NCI-H1930 (cell line): ENCODE results near the gene APC2.

Experiments used
- DNase-seq, 2 experiments: peaks; one replicate each; lab custom pipeline; 2025; lab: John Stamatoyannopoulos, UW

The APC2 gene, protein sequence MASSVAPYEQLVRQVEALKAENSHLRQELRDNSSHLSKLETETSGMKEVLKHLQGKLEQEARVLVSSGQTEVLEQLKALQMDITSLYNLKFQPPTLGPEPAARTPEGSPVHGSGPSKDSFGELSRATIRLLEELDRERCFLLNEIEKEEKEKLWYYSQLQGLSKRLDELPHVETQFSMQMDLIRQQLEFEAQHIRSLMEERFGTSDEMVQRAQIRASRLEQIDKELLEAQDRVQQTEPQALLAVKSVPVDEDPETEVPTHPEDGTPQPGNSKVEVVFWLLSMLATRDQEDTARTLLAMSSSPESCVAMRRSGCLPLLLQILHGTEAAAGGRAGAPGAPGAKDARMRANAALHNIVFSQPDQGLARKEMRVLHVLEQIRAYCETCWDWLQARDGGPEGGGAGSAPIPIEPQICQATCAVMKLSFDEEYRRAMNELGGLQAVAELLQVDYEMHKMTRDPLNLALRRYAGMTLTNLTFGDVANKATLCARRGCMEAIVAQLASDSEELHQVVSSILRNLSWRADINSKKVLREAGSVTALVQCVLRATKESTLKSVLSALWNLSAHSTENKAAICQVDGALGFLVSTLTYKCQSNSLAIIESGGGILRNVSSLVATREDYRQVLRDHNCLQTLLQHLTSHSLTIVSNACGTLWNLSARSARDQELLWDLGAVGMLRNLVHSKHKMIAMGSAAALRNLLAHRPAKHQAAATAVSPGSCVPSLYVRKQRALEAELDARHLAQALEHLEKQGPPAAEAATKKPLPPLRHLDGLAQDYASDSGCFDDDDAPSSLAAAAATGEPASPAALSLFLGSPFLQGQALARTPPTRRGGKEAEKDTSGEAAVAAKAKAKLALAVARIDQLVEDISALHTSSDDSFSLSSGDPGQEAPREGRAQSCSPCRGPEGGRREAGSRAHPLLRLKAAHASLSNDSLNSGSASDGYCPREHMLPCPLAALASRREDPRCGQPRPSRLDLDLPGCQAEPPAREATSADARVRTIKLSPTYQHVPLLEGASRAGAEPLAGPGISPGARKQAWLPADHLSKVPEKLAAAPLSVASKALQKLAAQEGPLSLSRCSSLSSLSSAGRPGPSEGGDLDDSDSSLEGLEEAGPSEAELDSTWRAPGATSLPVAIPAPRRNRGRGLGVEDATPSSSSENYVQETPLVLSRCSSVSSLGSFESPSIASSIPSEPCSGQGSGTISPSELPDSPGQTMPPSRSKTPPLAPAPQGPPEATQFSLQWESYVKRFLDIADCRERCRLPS (N-terminal part only)

DNA sequence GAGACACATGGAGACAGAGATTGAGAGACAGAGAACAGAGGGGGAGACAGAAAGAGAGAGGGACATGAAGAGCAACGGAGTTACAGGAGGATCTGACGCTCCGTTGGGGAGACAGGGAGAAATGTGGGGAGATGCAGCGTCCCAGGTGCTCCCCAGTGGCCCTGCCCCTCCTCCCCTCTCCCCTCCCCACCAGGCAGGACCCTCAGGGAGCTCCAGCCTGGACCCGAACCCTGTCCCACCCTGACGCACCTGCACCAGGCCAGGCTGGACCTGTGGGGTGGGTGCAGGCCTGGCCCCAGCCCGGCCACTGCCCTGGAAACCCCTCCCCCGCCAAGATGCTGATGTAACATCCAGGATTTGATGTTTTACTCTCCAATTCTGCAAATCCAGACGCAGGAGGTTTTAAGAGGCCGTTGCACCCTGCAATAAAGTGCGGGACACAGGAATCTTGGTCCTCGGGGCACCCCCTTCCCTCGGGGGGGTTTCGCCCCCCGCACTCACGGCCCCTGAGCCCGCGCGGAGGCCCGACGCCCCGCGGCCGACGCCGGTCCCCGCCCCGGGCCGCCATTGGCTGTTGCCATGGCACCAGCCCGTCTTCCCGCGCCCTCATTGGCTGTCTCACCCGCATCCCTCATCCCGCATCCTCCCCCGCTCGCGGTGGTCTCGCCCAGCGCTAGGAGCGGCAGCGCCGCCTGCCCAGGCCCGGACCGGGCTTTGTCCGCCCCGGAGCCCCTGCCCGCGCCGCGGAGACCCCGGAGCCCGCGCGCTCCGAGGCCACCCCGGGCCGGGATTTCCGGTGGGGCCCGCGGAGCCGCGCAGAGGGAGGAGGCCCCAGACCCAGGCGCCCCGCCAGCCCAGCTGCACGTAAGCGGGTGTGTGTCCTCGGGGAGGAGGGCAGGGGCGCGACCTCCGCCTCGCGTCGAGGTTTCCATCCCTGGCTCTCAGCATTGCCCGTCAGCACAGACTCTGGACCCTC, at the start of gene APC2:
Gene APC2 (plus strand): TSS at position 655 of the 976 bp plus-strand sequence. CDS start 2,881 bp downstream, outside the sequence.
- peak; percentile 81 to 89 for DNase-seq

DNA sequence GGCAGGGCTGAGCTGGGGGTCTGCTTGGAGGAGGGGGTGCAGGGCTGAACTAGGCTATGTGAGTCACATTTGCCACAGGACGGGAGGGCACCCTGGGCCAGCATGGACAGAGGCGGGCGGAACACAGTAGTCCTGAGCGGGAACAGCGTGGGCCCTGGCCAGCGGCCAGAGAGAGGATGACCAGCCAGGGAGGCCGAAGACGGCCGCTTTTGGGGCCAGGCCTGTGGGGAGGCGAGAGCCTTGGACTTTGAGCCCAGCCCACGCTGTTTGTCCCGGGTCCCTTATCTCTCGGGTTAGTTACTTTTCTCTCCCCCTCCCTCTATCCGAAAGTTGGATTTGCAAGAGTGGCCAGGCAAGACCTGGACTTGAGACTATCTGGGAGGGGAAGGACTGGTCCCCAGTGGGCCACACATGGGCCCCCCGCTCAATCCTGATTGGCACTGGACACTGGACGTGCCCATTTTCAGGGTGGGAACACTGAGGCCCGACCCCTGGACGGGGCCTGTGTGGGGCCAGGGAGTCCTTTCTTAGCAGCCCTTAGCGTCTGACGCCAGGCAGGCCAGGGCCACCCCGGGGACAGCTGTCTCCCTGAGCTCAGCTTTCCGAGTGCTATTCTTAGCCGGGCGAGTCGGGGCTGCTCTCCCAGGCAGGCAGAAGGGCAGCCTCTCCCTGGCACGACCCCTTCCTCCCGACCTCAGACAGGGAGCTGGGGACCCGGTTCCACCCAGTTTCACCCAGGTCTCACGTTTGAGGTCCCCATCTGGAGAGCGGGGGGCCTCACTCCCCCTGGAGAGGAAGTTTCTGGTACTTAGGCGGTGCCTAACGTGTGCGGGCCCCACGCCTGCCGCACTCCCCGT, 49.4 kb upstream of the APC2 start:
- DNase-seq, result no peak

DNA sequence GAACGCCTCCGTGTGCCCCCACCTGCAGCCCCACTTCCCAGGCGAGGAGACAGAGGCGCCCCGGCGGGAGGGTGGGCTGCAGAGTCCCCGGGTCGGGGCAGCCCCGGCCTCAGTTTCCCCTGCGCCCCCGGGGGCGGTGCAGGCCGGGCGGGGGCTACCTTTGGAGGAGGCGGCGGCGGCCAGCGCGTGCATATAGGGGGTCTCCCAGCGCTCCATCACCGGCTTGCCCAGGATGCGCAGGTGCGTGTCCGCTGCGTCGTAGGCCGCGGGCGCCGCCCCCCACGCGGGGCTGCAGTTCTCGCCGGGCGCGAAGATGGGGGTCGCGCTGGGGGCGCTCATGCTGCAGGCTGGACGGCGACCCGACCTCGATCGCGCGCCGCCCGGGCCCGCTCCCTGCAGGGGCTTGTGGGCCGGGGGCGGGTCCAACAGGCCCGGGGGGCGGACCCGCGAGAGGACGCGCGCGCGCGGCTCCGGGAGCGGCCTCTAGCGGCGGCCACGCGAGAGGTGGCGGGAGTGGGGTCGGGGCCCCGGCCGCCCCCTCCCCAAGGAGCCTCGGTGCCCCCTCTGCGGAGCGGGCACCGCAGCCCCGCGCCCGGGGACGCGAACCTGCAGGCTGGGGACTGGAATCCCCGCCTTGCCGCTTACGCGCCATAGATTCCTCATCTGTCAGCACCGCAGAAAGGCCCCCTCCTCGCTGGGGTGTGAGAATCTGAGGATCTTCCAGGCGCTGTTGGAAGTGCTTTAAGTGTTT, 48.6 kb upstream of the APC2 start, which contains the start of gene GAMT:
Gene GAMT (minus strand): TSS at position 405 of the 751 bp plus-strand sequence. CDS start 66 bp downstream, at position 339.
- DNase-seq, result peak in 1 of 2 experiments; percentile 44

DNA sequence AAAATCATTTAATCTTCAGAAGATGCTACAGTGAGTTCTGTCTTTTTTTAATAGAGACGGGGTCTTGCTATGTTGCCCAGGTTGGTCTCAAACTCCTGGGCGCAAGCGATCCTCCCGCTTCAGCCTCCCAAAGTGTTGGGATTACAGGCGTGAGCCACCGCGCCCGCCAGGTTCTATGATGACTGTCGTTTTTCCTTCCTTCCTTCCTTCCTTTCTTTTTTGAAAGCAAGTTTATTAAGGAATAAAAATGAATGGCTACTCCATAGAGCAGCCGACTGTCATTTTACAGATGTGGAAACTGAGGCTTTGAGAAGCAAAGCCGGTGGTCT, 48.1 kb upstream of the APC2 start:
- no peak for DNase-seq

DNA sequence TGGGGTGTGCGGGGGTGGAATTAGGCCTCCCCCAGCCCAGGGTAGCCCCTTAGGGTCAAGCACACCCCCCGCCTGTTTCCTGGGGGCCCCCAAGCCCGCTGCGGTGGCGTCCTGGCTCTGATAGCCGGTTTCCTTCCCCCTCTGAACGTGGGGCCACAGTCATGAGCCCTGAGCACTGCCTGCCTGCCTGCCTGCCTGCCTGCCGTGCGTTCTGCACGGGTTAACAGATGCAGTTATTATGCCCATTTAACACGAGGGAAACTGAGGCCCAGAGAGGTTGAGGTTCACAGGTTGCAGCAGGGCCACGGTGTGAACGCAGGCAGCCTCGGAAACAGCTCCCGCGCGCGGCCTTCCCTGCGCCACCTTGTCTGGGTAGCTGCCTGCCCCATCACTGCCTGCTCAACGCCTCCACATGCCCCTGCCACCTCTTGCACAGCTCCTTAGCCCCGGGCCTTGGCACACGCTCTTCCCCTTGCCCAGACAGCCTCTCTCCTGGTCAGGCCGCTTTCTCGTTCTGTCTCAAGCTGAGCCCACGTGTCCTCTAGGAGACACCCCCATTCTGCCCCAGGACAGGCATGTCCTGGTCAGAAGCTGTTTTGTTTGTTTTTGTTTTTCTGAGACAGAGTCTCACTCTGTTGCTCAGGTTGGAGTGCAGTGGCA, 47.4 kb upstream of the APC2 start:
- no peak for DNase-seq

DNA sequence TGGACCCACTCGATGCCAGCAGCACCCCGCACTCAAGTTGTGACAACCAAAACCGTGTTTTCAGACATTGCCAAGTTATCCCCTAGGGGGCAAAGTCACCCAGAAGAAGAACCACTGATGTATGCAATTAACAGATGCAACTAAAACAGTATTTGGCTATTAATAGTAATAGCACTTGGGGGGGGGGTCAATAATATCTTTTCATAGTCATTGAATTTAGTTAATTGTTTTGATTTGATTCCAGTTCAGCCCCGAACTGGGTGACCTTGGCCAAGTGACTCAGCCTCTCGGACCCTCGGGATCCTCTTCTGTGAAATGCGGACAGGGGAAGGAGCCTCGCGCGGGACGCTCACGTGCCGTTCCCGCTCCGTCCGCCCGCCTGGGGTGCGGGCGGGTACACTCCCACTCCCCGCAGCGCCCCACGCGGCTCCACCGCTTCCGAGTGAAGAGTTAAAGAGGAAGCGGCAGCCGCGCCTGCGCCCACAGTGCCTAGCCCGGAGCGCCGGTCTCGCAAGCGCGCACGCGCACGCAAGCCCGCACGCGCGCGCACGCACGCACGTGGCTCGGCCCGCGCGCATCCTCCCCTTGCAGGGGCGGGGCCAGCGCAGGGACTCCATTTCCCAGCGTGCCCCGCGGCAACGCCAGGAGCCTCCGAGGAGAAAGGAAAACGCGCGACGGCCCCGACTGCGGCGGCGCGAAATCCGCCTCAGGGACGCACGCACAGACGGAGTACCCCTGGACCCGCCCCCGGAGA, 43.0 kb upstream of the APC2 start:
- peak; percentile 93 to 99 for DNase-seq

DNA sequence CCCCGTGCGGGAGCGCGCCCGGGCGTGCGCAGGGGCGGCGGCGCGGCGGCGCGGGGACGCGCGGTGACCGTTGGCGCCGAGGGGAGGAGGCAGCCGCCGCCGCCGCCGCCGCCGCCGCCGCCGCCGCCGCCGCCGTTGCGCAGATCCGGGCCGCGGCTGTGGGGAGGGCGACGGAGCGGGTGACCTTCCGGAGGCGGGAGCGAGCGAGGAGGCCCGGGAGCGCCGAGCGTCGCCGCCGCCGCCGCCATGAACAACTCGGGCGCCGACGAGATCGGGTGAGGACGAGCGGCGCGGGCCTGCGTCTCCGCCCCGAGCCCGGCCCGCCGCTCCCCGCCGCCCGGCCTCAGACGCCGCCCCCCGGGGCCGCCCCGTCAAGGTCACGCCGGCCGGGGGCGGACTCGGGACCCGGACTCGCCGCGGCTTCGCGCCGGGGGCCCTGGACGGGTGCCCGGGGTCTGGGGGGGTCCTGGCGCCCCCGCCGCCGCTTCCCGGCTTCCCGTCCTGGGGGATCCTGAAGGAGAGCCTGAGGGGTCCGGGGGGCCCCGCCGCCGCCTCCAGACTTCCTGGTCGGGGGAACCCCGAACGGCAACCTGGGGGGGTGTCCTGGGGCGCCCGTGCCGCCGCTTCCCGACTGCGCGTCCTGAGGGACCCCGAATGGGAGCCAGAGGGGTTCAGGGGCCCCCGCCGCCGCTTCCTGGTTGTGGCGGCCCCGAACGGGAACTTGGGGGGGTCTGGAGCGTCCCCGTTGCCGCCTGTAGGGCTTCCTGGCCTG, 42.2 kb upstream of the APC2 start, which contains the start of gene DAZAP1:
Gene DAZAP1 (plus strand): TSS at position 59 of the 772 bp plus-strand sequence. CDS start 188 bp downstream, at position 247.
- no peak for DNase-seq

DNA sequence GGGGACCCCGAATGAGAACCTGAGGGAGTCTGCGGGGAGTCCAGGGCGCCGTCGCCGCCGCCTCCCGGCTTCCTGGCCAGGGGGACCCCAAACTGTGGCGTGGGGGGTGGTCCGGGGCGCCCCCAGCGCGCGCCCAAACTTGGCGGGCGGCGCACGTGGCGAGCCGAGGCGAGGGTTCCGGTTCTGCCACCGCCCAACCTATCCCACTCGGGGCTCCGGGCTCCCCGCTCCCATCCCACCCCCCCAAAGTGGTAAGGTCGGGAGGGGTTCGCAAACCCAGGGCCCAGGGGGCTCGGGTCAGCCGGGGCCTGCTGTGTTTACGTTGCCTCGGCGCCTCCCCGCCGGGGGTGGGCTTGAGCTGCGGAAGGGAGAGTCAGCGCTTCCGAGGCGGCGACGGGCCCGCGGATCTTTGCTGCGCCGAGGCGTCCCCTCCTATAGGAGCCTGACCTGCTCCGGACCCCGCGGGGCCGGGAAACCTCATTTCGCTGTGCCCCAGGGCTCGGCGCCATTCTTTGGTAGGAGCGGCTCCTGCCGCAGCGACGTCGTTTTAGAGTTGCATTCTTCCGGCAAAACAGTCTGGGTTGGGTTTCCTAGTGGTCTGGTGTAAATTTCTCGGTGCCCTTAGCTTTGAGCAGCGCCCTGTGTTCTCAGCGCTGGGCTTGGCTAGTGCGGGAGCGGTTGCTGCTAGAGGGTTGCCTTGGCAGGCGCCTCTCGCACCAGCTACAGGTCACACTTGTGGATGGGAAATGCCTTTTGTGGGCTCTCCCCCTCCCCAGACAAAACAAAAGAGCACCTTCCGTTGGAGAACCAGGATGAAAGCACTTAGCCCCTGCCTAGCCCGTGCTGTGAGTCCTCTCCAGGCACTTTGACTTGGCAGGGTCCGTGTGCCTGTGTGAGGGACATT, 41.4 kb upstream of the APC2 start:
- DNase-seq, result no peak

DNA sequence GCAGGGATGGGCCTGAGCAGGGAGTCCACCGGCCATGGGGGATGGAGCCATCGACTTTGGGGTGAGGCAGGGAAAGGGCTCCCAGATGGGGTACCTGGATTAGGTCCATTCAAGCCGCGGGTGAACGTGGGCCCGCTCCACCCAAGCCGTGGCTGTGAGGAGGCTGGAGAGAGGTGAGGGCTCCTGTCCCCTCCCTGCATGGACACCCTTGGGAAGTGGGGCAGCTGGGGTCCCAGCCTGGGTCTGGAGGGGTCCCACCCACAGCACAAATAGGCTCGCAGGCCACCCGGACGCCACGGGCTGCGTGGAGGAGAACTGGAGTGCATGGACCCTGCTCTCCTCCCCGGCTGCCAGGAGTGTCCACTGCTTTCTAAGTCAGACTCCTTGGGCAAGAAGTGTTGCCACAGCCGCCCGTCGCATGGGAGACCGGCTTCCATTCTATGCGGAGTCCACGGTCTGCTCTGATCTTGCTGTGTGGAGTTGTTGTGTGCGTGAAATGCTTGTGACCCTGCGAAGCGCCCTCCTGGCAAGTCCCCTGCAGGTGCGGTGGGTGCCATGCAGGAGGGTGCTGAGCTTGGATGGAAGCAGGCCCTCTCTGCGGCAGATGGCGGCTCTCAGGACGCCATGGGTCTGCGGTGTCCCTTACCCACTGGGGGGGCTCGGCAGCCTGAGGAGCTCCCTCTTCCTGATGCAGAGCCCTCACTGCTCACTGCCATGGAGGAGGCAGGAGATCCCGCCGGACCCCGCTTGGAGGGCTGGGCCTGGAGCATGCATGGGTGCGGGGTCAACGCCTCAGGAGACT, 40.5 kb upstream of the APC2 start:
- no peak for DNase-seq

DNA sequence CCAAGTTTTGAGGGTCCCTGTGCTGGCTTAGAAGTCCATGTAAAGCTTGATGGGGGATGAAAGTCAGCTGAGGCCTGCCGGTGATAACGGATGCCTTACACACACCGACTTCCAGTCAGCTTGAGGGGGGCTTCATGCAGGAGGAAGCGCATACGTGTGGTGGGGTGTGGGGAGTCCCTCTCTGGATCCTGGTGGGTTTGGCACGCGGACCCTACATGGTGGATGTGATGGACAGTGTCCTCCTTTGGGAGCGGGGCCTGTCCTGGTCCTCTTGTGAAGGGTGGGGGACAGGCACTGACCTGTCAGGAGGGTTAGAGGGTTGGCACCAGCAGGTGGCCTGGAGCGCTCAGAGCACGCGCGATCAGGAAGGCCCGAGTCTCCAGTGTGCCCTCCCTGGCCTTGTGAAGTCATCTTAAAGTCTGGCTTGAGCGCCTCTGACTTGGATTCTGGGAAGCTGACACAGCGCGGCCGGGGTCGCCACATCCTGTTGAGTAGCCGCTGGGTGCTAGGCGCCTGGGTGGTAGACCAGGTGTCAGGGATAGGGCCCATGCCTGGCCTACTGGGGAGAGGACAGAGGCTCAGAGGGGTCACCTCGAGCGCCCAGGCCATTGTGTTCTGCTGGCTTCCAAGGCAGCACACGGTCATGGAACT, 39.7 kb upstream of the APC2 start:
- no peak for DNase-seq

DNA sequence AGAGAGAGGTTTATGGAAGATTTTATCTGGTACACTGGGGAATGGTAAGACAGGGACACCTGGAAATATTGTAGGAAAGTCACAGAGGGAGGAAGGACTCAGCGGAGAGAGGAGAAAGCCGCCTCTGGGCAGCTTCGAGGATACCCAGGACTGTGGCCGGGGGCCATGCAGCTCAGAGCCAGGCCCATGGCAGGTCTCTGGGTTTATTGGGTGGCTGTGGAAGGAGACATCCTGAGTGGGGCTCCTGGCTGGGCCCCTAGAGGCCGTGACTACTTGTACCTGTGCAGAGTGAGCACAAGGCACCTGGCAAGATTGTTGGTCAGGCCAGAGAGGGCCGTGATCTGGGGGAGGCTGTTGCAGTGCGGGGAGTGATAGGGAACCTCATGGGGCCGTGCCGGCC, 39.1 kb upstream of the APC2 start:
- no peak for DNase-seq

DNA sequence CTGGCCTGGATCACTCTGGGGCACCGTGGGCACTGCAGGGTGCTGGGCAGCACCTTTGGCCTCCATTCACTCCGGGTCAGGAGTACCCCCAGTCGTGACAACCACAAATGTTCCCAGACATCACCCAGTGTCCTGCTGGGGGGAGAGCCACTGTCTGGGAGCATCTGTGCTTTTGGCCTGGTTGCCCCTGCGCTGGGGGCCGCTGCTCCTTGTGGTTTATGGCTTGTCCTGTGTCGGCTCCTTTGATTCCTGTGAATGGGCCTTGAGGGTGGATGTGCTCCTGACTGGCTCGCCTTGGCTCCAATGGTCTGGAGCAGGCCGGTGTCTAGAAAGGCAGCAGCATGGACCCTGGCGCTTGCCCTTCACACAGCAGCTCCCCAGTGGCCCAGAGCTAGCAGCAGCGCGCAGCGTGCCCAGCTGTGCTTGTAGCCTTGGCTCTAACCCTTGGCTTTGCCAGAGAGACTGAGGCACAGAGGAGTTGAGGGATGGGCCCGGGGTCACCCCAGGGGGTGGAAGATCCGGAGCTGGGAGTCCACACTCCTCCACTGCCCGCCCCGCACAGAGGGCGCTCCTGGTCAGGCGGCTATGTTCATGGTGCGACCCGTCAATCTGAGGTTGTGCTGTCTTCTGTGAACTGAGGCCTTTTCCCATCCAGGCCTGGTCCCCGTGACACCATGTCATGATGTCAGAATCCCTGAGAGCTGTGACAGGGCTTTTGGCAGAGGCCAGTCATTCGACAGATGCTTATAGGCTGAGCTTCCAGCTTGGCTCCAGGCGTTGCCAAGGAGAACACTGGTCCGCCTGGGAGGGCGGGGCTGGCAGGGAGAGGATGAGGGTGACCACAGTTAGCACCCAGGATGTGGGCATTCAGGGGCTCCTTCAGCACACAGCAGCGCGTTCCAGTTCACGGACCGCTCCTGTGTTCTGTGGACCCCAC, 38.4 kb upstream of the APC2 start:
- no peak for DNase-seq

DNA sequence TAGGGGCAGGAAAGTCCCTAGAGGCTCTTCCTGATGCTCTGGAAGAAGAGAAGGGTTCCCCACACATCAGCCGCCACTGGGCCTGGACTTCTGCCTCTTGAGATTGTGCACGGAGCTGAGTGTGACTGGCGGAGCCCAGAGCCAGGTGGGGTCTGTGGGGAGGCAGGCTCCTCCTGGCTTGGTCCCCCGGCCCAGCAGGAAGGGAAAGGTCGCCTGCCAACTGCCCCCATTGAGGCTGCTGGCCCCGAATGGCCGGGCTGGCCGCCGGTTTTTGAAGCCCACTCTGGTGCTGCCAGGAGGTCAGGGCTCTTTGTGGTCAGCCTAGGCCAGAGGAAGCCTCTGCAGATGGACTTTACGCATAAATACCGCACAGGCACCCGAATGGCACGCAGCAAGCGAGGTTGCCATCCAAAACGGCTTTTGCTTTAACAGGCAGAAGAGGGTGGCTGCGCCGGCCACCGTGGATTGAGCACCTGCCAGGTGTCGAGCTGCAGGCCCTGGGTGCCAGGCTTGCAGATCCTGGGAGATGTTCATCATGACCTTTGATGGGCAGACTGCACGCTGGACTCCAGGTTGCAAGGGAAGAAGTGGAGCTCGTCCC, 37.5 kb upstream of the APC2 start:
- DNase-seq, result no peak
